B cell (primary cell): ENCODE data around the gene CTNNBL1. TPM values are rescaled to one million over a fixed set of nuclear protein-coding genes. Genes with fewer than 3 reads are reported as not detected.

Experiments used
- ATAC-seq: fragments of 200-7000 bp; cut with Tn5 transposase; one replicate; pipeline ENCODE4 v1.10.0; 2021; ENCODE audit warnings: low read depth, mild to moderate bottlenecking, moderate number of reproducible peaks, moderate library complexity
- CTCF ChIA-PET: fragments of 350-600 bp; sonication (Branson Sonifier 250); formaldehyde crosslinking; loops from one replicate; lab custom pipeline; 2021; ENCODE audit warnings: antibody characterized with exemption, inconsistent platforms; lab: Charles Lee
- POLR2A ChIA-PET: fragments of 350-600 bp; sonication (Branson Sonifier 250); formaldehyde crosslinking; loops from one replicate; lab custom pipeline; 2021; ENCODE audit warnings: antibody characterized with exemption; lab: Charles Lee
- DNase-seq: peaks from one replicate; pipeline ENCODE4 v3.0.0; 2013
- H2AFZ ChIP-seq: 2 replicates; pipeline ENCODE4 v1.6.1; 2012; ENCODE audit warnings: mild to moderate bottlenecking, low read depth, low read length; ENCODE audit not compliant: insufficient read depth, poor library complexity, severe bottlenecking
- H3K27ac ChIP-seq, 2 donors: 1 replicate in 1 of 2; 2 replicates in 1 of 2; pipeline ENCODE4 v1.5.1; 2012 to 2013; ENCODE audit warnings: low read length in 2 of 2, mild to moderate bottlenecking in 2 of 2, moderate library complexity in 1 of 2
- H3K27me3 ChIP-seq, 4 experiments: fragments of 200-600 bp in 1 of 4; sonication (generic) in 1 of 4; replicated peaks in 1 of 4; 1 replicate in 2 of 4; 2 replicates in 2 of 4; pipeline versions ENCODE4 v1.6.1 to v1.7.0; 2013 to 2016; ENCODE audit warnings: low read length in 3 of 4, mild to moderate bottlenecking in 2 of 4, mixed read lengths in 1 of 4, moderate library complexity in 1 of 4; ENCODE audit not compliant: insufficient read depth in 4 of 4, control insufficient read depth in 3 of 4; ENCODE audit errors: control extremely low read depth in 1 of 4
- H3K36me3 ChIP-seq, 2 experiments: replicated peaks in 1 of 2; 1 replicate in 1 of 2; 2 replicates in 1 of 2; pipeline versions ENCODE4 v1.6.1 to v1.7.1; 2013; ENCODE audit warnings: low read length in 1 of 2; ENCODE audit not compliant: insufficient read depth in 2 of 2, control insufficient read depth in 1 of 2; ENCODE audit errors: control extremely low read depth in 1 of 2, extremely low read depth in 1 of 2
- H3K4me1 ChIP-seq, 2 donors: fragments of 200-600 bp in 1 of 2; sonication (generic) in 1 of 2; 1 replicate in 1 of 2; 2 replicates in 1 of 2; pipeline versions ENCODE4 v1.5.1 to v1.6.1; 2013 to 2017; ENCODE audit warnings: low read length in 2 of 2; ENCODE audit not compliant: control insufficient read depth in 2 of 2, insufficient read depth in 2 of 2
- H3K4me2 ChIP-seq: replicated peaks from 2 replicates; pipeline ENCODE3; 2012; ENCODE audit warnings: mild to moderate bottlenecking, low read depth, low read length; ENCODE audit not compliant: poor library complexity, severe bottlenecking
- H3K4me3 ChIP-seq, 5 experiments: fragments of 200-600 bp in 1 of 5; sonication (generic) in 1 of 5; 1 replicate in 3 of 5; 2 replicates in 2 of 5; pipeline versions ENCODE4 v1.5.1 to v1.7.0; 2011 to 2016; ENCODE audit warnings: low read length in 4 of 5, mild to moderate bottlenecking in 4 of 5, low read depth in 2 of 5, control low read depth in 1 of 5, moderate library complexity in 1 of 5; ENCODE audit not compliant: insufficient read depth in 1 of 5; ENCODE audit errors: control extremely low read depth in 1 of 5, extremely low read depth in 1 of 5
- H3K79me2 ChIP-seq: fragments of 200-600 bp; sonication (generic); one replicate; pipeline ENCODE4 v1.6.0; 2016; ENCODE audit warnings: low read length; ENCODE audit not compliant: control insufficient read depth, insufficient read depth
- H3K9ac ChIP-seq: fragments of 200-600 bp; sonication (generic); 2 replicates; pipeline ENCODE4 v1.6.1; 2017; ENCODE audit warnings: mild to moderate bottlenecking, low read length, moderate library complexity
- H3K9me3 ChIP-seq, 3 donors: one replicate each; pipeline versions ENCODE4 v1.6.1 to v1.7.1; 2013; ENCODE audit warnings: low read length in 2 of 3; ENCODE audit not compliant: control insufficient read depth in 2 of 3, insufficient read depth in 1 of 3; ENCODE audit errors: control extremely low read depth in 1 of 3
- H4K20me1 ChIP-seq: 2 replicates; pipeline ENCODE4 v1.6.0; 2012; ENCODE audit warnings: mild to moderate bottlenecking, low read length; ENCODE audit not compliant: insufficient read depth, control insufficient read depth, poor library complexity, severe bottlenecking
- H3K27ac Mint-ChIP-seq: one replicate; pipeline ENCODE4 v1.8.0; 2021; ENCODE audit warnings: mixed read lengths
- H3K27me3 Mint-ChIP-seq: one replicate; pipeline ENCODE4 v1.8.0; 2021; ENCODE audit warnings: mixed read lengths
- H3K4me1 Mint-ChIP-seq: one replicate; pipeline ENCODE4 v1.8.0; 2021; ENCODE audit warnings: mixed read lengths
- H3K4me3 Mint-ChIP-seq: one replicate; pipeline ENCODE4 v1.8.0; 2021; ENCODE audit warnings: mixed read lengths
- H3K9me3 Mint-ChIP-seq: one replicate; pipeline ENCODE4 v1.8.0; 2022; ENCODE audit warnings: mixed read lengths; ENCODE audit not compliant: insufficient read depth
- CTCF ChIP-seq: fragments of 200-600 bp; IDR thresholded peaks from one replicate; pipeline ENCODE4 v1.8.0; 2022; ENCODE audit warnings: antibody characterized with exemption, mild to moderate bottlenecking
- EZH2 ChIP-seq: IDR thresholded peaks from 2 replicates; pipeline ENCODE4 v1.6.1; 2012; ENCODE audit warnings: borderline replicate concordance, low read depth, mild to moderate bottlenecking, moderate library complexity, low read length; ENCODE audit not compliant: insufficient read depth, poor library complexity, severe bottlenecking
- WGBS: methylation state at CpG from one replicate; pipeline ENCODE4 v1.1.5; 2013; ENCODE audit warnings: missing lambda C conversion rate; ENCODE audit not compliant: insufficient coverage; 5-methylcytosine and 5-hydroxymethylcytosine counted together
- intact Hi-C: fragments of 100-400 bp; cut with micrococcal nuclease; formaldehyde crosslinking; loops from one replicate; pipeline ENCODE4 v1.10.0; 2022
- polyA plus RNA-seq: library from polyadenylated mRNA; depleted of rRNA; stranded (reverse); fragments of >200 nt; gene quantifications from 2 replicates; pipeline ENCODE4 v1.2.3, GENCODE V29; 2012
- total RNA-seq, 2 donors: library from RNA; stranded (reverse); fragments of 120-200 nt in 1 of 2; gene quantifications; 1 replicate in 1 of 2; 2 replicates in 1 of 2; pipeline versions ENCODE4 v1.2.3 to v1.2.4, GENCODE V29; 2013 to 2022

Gene CTNNBL1
- total and polyA plus RNA-seq, 2 donors (not counting 1 experiment from before 2014, with no cell fraction given) = 25.3 to 64.7 TPM

- peaks cover under 1 to 45% of the 10 kb centered on the region in 2 experiments for H3K36me3 ChIP-seq
- H3K4me3 ChIP-seq = no peak overlapping the region
- H3K4me1 Mint-ChIP-seq = peaks cover 24% of the 10 kb centered on the region
- intact Hi-C loops = loop anchor here (10.0 kb wide), 1 partner anchor 167 kb away; no protein-coding TSS in a partner anchor
- DNase-seq (no peak), ATAC-seq (no peak)
- no peak overlapping the region for H3K4me2 ChIP-seq
- H3K27ac ChIP-seq = no peak overlapping the region
- H3K9me3 ChIP-seq = peaks cover 0 to 3% (median 0%) of the 10 kb centered on the region in 3 donors
- peaks cover 14% of the 10 kb centered on the region for H3K79me2 ChIP-seq
- H3K9me3 Mint-ChIP-seq = no peaks in the 10 kb centered on the region
- POLR2A ChIA-PET = no interaction called here
- H3K4me3 Mint-ChIP-seq = no peak overlapping the region
- no peaks in the 10 kb centered on the region for H3K27me3 ChIP-seq
- WGBS = no CpG with 5 or more reads among the region's 1 CpG
- no peak for TF ChIP-seq EZH2
- no peak for TF ChIP-seq CTCF
- H3K9ac ChIP-seq = no peak overlapping the region
- H3K27ac Mint-ChIP-seq = no peak overlapping the region
- CTCF ChIA-PET = no interaction called here
- H4K20me1 ChIP-seq = peaks cover 5% of the 10 kb centered on the region
- H2AFZ ChIP-seq = no peak overlapping the region
- H3K27me3 Mint-ChIP-seq = no peaks in the 10 kb centered on the region
- H3K4me1 ChIP-seq = peaks cover 0 to 3% of the 10 kb centered on the region in 2 donors
These were observed 47.7 kb downstream of the CTNNBL1 start for GRCh38 chr20:37741570-37741969.

DNA sequence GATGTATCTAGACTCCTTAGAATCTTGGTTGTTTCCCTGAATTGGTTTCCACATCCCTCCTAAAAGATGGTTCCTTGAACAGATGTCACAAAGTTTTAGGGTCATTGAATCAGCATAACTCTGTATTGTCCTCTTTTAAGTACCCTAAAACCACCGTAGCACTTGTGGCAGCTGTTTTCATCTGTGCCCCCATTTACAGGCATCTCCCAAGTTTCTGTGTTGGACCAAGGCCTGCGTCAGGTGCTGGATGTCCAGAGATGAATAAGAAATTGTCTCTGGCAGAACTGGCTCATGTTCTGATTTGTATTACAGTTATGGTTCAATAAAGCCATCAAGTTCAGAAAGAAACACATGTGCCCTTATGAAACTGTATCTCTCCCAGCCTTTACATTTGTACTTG is 48.3 kb downstream of the CTNNBL1 start:
- peaks cover 1 to 48% of the 10 kb centered on the region in 2 experiments for H3K36me3 ChIP-seq
- no peak overlapping the region for H3K4me2 ChIP-seq
- H3K4me1 ChIP-seq = peaks cover 0 to 3% of the 10 kb centered on the region in 2 donors
- peaks cover 14% of the 10 kb centered on the region for H3K79me2 ChIP-seq
- H3K4me1 Mint-ChIP-seq = peaks cover 24% of the 10 kb centered on the region
- DNase-seq = no peak
- H3K4me3 ChIP-seq = no peak overlapping the region
- peaks cover 0 to 3% (median 0%) of the 10 kb centered on the region in 3 donors for H3K9me3 ChIP-seq
- H4K20me1 ChIP-seq = peaks cover 5% of the 10 kb centered on the region
- no peak for ATAC-seq
- WGBS = 100% methylated on average over 1 of the region's 2 CpGs
- CTCF ChIA-PET = interaction anchor here (1.6 kb wide), 1 partner anchor 479 kb away, joined by 4 read pairs; no protein-coding TSS in a partner anchor
- H2AFZ ChIP-seq = no peak overlapping the region
- H3K27me3 ChIP-seq = no peaks in the 10 kb centered on the region
- no peaks in the 10 kb centered on the region for H3K9me3 Mint-ChIP-seq
- no peak for TF ChIP-seq EZH2
- no peak for TF ChIP-seq CTCF
- no peak overlapping the region for H3K27ac ChIP-seq
- intact Hi-C loops = loop anchor here (10.0 kb wide), 1 partner anchor 167 kb away; no protein-coding TSS in a partner anchor
- POLR2A ChIA-PET = no interaction called here
- H3K4me3 Mint-ChIP-seq = no peak overlapping the region
- no peak overlapping the region for H3K9ac ChIP-seq
- H3K27ac Mint-ChIP-seq = no peak overlapping the region
- H3K27me3 Mint-ChIP-seq = no peaks in the 10 kb centered on the region
